Measurements from ENCODE around the gene TAF10. TPM values are rescaled to one million over a fixed set of nuclear protein-coding genes. Genes with fewer than 3 reads are reported as not detected.

Gene TAF10
- total RNA-seq, 1 donor from 2014 or later: 87.8 TPM

DNA sequence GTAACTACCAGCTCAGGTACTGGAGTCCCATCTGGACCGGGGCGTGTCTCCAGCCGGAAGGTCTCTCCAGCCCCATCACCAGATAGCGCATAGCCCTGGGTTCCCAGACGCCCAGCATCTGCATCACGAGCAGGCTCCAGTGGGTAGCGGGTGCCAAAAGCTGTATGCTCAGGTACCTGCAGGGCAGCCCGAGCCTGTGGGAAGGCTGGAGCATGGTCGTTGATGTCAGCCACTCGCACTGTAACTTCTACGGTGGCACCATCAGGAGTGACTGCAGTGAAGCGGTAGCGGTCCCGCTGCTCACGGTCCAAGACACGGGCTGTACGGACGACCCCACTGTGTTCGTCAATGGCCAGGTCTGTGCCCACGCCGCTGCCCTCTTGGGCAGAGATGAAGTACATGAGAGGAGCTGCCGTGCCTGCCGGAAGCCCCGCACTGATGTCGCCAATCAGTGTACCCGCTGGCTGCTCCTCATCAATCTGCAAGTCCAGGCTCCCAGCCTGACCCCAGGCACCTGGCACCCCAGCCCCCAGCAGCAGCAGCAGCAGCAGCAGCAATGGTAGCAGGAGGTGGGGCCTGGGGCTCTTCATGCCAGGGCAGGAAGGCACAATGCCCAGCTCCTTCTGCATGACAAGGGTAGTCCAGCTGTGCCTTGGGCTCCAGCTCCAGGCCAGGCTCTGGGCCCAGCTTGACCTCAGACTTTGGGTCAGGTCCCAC lies 29.1 kb upstream of the TAF10 start:
- intact Hi-C loops (cut with DNase I): no loop called here
- ATAC-seq: no peak
- H3K9me3 ChIP-seq: no peaks in the 10 kb centered on the region
- DNase-seq: no peak
- H3K4me1 ChIP-seq: peaks cover 32% of the 10 kb centered on the region
- no peaks in the 10 kb centered on the region for H3K27me3 ChIP-seq
- no peak overlapping the region for H3K4me3 ChIP-seq
- H3K36me3 ChIP-seq: no peaks in the 10 kb centered on the region
- H3K27ac ChIP-seq: no peak overlapping the region
- no peak for TF ChIP-seq CTCF (IDR thresholded peaks at IDR 0.05)

GRCh38 chr11:6640036-6640984 lies 28.3 kb upstream of the TAF10 start:
- Histone ChIP-seq H3K9me3 (no peaks in the 10 kb centered on the region), H3K27ac (no peak overlapping the region), H3K36me3 (no peaks in the 10 kb centered on the region), H3K4me1 (peaks cover 34% of the 10 kb centered on the region), H3K27me3 (no peaks in the 10 kb centered on the region), H3K4me3 (no peak overlapping the region)
- intact Hi-C loops (cut with DNase I): no loop called here
- TF ChIP-seq CTCF (IDR thresholded peaks at IDR 0.05): no peak
- no peak for ATAC-seq
- no peak for DNase-seq

DNA sequence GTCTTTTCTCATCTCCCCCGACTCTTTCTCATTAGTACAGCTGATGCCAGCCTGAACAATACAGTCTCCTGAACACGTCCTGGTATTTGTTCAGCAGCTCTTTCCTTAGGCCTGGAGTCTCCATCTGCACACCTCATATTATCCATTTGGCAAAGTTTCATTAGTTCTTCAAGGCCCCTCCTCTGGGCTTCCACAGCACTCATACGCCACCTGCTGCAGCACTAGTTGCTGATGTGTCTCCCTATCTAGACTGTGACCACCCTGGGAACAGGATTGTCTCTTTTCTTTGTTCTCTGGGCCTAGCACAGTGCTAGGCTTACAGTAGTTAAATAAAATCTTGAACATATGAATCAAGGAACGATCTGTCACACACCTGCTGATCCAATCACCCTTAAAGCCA lies 26.4 kb upstream of the TAF10 start:
- Histone ChIP-seq H3K36me3 (no peaks in the 10 kb centered on the region), H3K4me1 (peaks cover 35% of the 10 kb centered on the region), H3K4me3 (no peak overlapping the region), H3K27ac (no peak overlapping the region), H3K27me3 (no peaks in the 10 kb centered on the region), H3K9me3 (no peaks in the 10 kb centered on the region)
- TF ChIP-seq CTCF (IDR thresholded peaks at IDR 0.05): no peak
- no peak for ATAC-seq
- no peak for DNase-seq
- intact Hi-C loops (cut with DNase I): no loop called here

DNA sequence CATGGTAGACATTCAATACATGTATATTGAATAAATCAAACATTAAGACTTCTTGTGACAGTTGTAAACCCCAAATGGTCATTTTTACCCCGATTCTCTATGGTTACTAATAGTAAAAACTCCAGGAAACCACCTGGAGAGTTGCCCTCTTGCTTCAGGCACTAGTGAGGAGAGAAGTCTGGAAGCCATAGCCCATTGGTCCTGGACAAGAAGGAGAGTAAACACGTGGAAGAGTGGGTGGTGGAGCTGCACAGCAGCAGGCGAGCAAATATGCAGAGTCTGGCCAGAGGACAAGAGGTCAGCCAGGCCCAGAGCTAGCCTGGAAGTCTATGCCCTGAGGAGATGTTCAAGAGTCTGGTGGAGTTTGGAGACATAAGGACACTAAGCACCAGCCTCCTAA lies 25.9 kb upstream of the TAF10 start:
- Histone ChIP-seq H3K36me3 (no peaks in the 10 kb centered on the region), H3K4me1 (peaks cover 35% of the 10 kb centered on the region), H3K27me3 (no peaks in the 10 kb centered on the region), H3K4me3 (no peak overlapping the region), H3K9me3 (no peaks in the 10 kb centered on the region), H3K27ac (no peak overlapping the region)
- no peak for DNase-seq
- peak; percentile 84 for ATAC-seq
- TF ChIP-seq CTCF (IDR thresholded peaks at IDR 0.05): no peak
- intact Hi-C loops (cut with DNase I): no loop called here

DNA sequence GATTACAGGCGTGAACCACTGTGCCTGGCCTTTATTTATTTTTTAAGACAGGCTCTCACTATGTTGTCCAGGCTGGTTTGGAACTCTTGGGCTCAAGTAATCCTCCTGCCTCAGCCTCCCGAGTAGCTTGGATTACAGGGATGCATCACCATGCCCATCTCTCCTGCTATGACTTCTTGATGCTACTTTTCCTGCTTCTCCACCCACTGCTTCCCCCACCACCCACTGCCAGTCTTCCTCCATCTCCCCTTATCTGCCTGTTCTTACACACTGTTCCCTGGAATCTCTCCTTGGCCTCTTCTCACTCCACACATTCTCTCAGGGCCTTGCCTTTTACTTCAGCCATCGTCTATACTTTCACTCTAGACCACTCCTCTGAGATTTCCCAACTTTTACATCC lies 24.5 kb upstream of the TAF10 start:
- Histone ChIP-seq H3K4me3 (no peak overlapping the region), H3K27ac (peak overlapping the region; percentile 39), H3K9me3 (no peaks in the 10 kb centered on the region), H3K4me1 (peaks cover 35% of the 10 kb centered on the region), H3K27me3 (no peaks in the 10 kb centered on the region), H3K36me3 (peaks cover 7% of the 10 kb centered on the region)
- no peak for ATAC-seq
- no peak for TF ChIP-seq CTCF (IDR thresholded peaks at IDR 0.05)
- intact Hi-C loops (cut with DNase I): no loop called here
- no peak for DNase-seq

All from upper lobe of right lung (tissue), 1 donor.